Measurements from ENCODE around the gene GDF2.

GRCh38 chr10:47374611-47375536 is 52.6 kb downstream of the GDF2 start:
- TF ChIP-seq CTCF (IDR thresholded peaks at IDR 0.05; ENCODE audit: poor library complexity), result no peak
- no peak for TF ChIP-seq EZH2 (IDR thresholded peaks at IDR 0.05; ENCODE audit: borderline replicate concordance)
